H1 (cell line): ENCODE data around the gene ACMSD.

Experiments
- POLR2A ChIP-seq, 2 experiments: IDR thresholded peaks; 1 replicate in 1 of 2; 2 replicates in 1 of 2; pipeline ENCODE4 v1.6.1; 2011; ENCODE audit warnings: low read depth in 2 of 2, low read length in 2 of 2, mild to moderate bottlenecking in 2 of 2; ENCODE audit errors: control extremely low read depth in 1 of 2
- POU5F1 ChIP-seq: IDR thresholded peaks from 2 replicates; pipeline ENCODE4 v1.6.1; 2011; ENCODE audit warnings: low read depth, mild to moderate bottlenecking, low read length, moderate library complexity
- YY1 ChIP-seq: IDR thresholded peaks from 2 replicates; pipeline ENCODE4 v1.6.1; 2011; ENCODE audit warnings: low read depth, mild to moderate bottlenecking, low read length

- no peak for TF ChIP-seq YY1
- no peak for TF ChIP-seq POLR2A (IDR thresholded peaks at IDR 0.05; ENCODE audit: control extremely low read depth in 1 of 2, low read depth in 2 of 2, low read length in 2 of 2)
- TF ChIP-seq POU5F1: no peak
These were observed 106.6 kb downstream of the ACMSD start for GRCh38 chr2:134944975-134945374.
